Measurements from ENCODE around the gene TCF12.

DNA sequence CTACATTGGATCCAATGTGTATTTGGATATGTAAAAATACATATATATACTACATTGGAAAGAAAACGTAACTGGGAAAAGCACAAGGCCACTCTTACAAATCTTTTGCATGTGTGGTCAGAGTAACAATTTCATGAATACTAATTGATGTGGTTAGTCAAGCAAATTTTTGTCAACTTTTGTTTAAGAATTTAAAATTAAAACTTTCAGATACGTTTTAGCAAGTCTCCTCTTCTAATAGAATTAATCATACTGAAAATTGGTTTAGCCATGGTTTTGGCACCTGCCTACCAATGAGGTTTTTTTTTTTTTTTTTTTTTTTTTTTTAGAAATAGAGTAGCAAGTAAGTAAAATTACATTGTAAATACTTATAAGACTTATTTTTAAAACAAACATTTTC, 304.9 kb downstream of the TCF12 start:
- TF ChIP-seq EP300 (IDR thresholded peaks at IDR 0.05; ENCODE audit: borderline replicate concordance in 1 of 2, low read depth in 2 of 2, low read length in 2 of 2) (no peak), ATF3 (IDR thresholded peaks at IDR 0.05; ENCODE audit: insufficient read depth, low read depth, low read length) (no peak)
